ENCODE data around the gene CNTROB.

- TF ChIP-seq CTCF (IDR thresholded peaks at IDR 0.05) (no peak), POLR2A (IDR thresholded peaks at IDR 0.05) (no peak)
Observed at GRCh38 chr17:7977805-7978204, 45.8 kb downstream of the CNTROB start.
